BLaER1 (cell line): ENCODE results near the gene COX20.
A peak's percentile ranks its signal among the peaks of the same experiment; 100 is the strongest.

Experiments used
- H3K27ac ChIP-seq: shearing (Covaris generic); formaldehyde crosslinking; 2 replicates; pipeline ENCODE4 v1.8.1; 2022
- H3K27me3 ChIP-seq: shearing (Covaris generic); formaldehyde crosslinking; 2 replicates; pipeline ENCODE4 v1.8.1; 2022
- H3K36me3 ChIP-seq: shearing (Covaris generic); formaldehyde crosslinking; 2 replicates; pipeline ENCODE4 v1.8.1; 2022
- H3K4me1 ChIP-seq: shearing (Covaris generic); formaldehyde crosslinking; 2 replicates; pipeline ENCODE4 v1.8.1; 2022
- H3K4me2 ChIP-seq: shearing (Covaris generic); formaldehyde crosslinking; 2 replicates; pipeline ENCODE4 v1.8.1; 2022
- H3K4me3 ChIP-seq: shearing (Covaris generic); formaldehyde crosslinking; 2 replicates; pipeline ENCODE4 v1.8.1; 2022
- H3K9ac ChIP-seq: shearing (Covaris generic); formaldehyde crosslinking; 2 replicates; pipeline ENCODE4 v1.8.1; 2022
- H3K9me3 ChIP-seq: shearing (Covaris generic); formaldehyde crosslinking; 2 replicates; pipeline ENCODE4 v1.8.1; 2022
- H4K20me1 ChIP-seq: shearing (Covaris generic); formaldehyde crosslinking; 2 replicates; pipeline ENCODE4 v1.8.1; 2022
- Cebpa-rat ChIP-seq: shearing (Covaris generic); IDR thresholded peaks from 2 replicates; pipeline ENCODE4 v1.8.1; 2022

COX20 gene

DNA sequence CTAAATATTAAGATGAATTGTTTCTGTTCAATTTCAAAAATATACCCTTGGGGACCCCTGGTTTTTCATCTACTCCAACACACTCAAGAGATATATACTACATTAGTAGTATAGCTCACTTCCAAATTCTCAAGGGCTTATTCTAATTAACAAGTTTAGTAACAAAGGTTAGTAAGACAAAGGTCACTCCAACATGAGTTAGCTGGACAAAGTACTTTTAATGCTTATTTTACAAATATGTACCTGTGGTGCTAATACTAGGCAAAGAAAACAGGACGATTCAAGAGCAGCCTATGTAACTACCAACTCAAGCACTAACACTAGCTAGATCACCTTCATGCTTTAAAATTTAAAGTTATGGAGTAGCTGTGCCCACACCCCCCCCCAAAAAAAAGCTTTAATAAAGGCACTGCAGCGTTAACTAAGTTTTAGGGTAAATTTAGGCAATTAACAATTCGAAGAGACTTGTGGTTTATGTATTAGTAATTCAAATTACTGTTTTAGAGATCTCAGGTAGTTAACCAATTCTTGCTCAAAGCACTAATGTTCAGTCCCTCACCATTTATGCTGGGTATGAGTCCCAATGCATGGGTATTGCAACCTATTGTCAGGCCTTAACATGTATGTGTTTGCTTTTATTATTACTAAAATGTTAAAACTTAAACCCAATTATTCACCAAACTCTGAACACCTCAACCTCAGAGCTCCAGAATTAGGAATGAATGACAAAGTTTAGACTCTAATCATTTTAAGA is 14.8 kb downstream of the COX20 start:
- Histone ChIP-seq H3K9ac (no peak overlapping the region), H3K36me3 (peaks cover 98% of the 10 kb centered on the region), H3K27me3 (no peaks in the 10 kb centered on the region), H3K27ac (no peak overlapping the region), H4K20me1 (peaks cover 100% of the 10 kb centered on the region), H3K9me3 (no peaks in the 10 kb centered on the region), H3K4me3 (no peak overlapping the region), H3K4me1 (peaks cover 39% of the 10 kb centered on the region), H3K4me2 (no peak overlapping the region)
- no peak for TF ChIP-seq Cebpa-rat

DNA sequence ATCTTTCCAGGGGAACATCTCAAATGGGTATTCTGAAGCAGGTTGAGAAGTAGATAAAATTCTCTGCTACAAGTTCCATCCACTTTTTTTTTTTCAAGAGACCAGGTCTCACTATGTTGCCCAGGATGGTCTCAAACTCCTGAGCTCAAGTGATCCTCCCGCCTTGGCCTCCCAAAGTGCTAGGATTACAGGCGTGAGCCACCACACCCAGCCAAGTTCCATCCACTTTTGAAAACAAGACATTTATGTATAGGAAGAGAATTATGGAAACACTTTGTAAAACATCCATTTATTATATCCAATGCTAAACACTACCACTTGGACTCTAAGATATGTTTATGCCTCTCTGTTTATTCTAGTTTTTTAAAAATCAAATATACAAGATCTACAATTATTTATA is 15.4 kb downstream of the COX20 start:
- H4K20me1 ChIP-seq: peaks cover 100% of the 10 kb centered on the region
- no peak overlapping the region for H3K27ac ChIP-seq
- no peak overlapping the region for H3K4me2 ChIP-seq
- no peak for TF ChIP-seq Cebpa-rat
- no peak overlapping the region for H3K9ac ChIP-seq
- no peaks in the 10 kb centered on the region for H3K27me3 ChIP-seq
- peaks cover 98% of the 10 kb centered on the region for H3K36me3 ChIP-seq
- H3K4me3 ChIP-seq: no peak overlapping the region
- H3K9me3 ChIP-seq: no peaks in the 10 kb centered on the region
- H3K4me1 ChIP-seq: peaks cover 39% of the 10 kb centered on the region

DNA sequence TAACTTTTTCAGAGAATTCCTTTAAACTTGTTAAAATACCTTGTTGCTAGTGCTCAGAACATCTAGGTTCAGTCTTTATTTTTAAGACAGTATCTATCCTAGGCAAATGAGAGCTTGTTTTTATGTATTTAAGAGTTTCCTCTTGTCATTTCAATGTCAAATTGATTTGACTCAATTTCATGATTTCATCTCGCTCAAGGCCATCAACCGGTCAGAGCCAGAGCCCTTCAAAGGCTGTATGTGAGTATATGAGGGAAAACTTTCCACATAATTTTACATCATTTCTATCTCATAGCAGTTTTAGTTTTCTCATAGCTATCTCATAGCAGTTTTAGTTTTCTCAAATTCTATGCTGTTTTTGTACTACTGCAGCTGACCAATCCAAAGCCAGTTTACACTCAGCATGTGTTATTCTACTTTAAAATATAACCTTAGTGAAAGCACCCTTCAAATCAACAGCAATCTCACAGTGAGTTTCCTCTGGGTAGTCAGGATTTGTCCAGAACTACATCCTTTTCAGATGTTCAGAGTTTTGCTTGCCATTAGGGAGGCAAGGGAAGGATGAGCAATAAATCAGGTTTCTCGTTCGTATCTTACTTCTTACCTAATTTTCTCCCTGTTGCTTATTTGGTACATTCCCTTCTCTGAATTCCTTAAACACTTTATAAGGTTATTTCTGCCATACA is 16.2 kb downstream of the COX20 start:
- H3K9me3 ChIP-seq: no peaks in the 10 kb centered on the region
- H3K9ac ChIP-seq: no peak overlapping the region
- no peak overlapping the region for H3K4me3 ChIP-seq
- H3K4me1 ChIP-seq: peaks cover 39% of the 10 kb centered on the region
- no peak for TF ChIP-seq Cebpa-rat
- no peaks in the 10 kb centered on the region for H3K27me3 ChIP-seq
- H3K36me3 ChIP-seq: peaks cover 98% of the 10 kb centered on the region
- H4K20me1 ChIP-seq: peaks cover 100% of the 10 kb centered on the region
- H3K27ac ChIP-seq: no peak overlapping the region
- H3K4me2 ChIP-seq: no peak overlapping the region

DNA sequence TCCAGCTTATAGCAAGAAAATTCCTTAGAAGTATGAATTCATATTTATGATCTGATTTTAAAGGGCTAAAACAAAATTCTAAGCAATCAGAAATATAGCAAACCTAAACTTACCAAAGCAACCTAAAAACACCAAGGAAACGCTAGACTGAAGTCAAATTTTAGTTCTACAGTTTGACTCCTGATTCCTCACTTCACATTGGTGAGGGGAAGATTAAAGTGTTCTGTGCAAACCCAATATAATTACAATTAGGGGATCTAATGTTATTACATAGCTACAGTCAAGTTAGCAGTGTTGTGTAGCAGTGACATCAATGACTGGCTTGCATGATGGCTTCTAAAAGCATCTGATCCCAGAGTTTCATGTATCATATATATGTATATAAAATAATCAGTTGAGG is 17.2 kb downstream of the COX20 start:
- TF ChIP-seq Cebpa-rat: no peak
- H3K4me2 ChIP-seq: no peak overlapping the region
- H3K4me1 ChIP-seq: peaks cover 48% of the 10 kb centered on the region
- H3K27ac ChIP-seq: no peak overlapping the region
- H3K27me3 ChIP-seq: no peaks in the 10 kb centered on the region
- H3K4me3 ChIP-seq: no peak overlapping the region
- no peak overlapping the region for H3K9ac ChIP-seq
- no peaks in the 10 kb centered on the region for H3K9me3 ChIP-seq
- peaks cover 98% of the 10 kb centered on the region for H3K36me3 ChIP-seq
- H4K20me1 ChIP-seq: peaks cover 100% of the 10 kb centered on the region

DNA sequence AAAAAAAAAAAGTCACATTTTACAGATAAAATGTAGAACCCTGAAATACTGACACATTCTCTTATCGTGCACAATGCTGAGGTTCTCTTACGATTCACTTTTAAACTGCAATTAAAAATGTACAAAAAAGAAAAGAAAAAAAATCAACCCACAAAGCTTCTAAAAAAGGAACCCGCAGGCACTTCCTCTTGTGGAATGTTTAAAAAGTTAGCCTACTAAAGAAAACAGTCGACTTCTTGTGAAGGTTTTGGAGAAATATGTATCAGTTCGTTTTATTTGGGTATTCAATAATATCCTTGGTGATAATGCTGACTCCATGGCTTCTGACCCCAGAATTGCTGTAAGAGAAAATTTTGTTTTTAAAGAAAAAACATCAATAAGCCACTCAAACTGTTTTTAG is 18.7 kb downstream of the COX20 start:
- no peak overlapping the region for H3K4me3 ChIP-seq
- H3K4me1 ChIP-seq: peaks cover 62% of the 10 kb centered on the region
- peak overlapping the region; percentile 87 for H3K4me2 ChIP-seq
- H3K9me3 ChIP-seq: no peaks in the 10 kb centered on the region
- H3K36me3 ChIP-seq: peaks cover 98% of the 10 kb centered on the region
- no peaks in the 10 kb centered on the region for H3K27me3 ChIP-seq
- H3K27ac ChIP-seq: no peak overlapping the region
- H4K20me1 ChIP-seq: peaks cover 100% of the 10 kb centered on the region
- no peak for TF ChIP-seq Cebpa-rat
- H3K9ac ChIP-seq: no peak overlapping the region; the same call in 1 of the 2 replicates

DNA sequence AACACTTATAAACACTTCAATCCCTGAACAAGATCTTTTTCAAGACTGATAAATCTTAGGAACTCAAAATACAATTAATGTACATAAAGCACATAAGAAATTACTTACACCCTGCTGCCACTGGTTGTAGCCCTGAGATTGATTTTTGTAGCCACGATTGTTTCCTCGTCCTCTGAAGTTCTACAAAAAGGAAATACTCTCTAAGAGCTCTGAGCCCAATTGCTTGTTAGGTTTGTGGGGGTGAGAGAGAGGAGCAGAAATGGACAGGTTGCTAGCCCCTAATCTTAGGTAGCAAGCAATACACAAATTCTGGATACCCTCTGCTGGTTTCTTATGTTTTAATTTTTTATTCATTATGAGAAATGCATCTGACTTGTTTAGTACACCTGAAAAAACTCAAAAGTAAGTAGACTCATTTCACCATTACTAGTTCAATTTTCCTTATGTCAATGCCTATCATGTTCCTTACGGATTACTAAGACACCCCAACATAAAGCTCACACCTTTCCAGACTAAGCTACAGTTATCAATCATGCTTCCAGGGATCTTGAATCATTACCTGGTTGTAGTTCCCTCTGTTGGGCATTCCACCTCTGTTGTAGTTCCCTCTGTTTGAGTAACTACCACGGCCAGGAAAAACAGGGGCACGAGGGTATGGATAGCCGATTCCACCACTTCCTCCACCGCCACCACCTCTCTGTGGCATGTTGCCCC is 19.6 kb downstream of the COX20 start:
- H3K27ac ChIP-seq: no peak overlapping the region
- peaks cover 100% of the 10 kb centered on the region for H4K20me1 ChIP-seq
- no peaks in the 10 kb centered on the region for H3K9me3 ChIP-seq
- peaks cover 98% of the 10 kb centered on the region for H3K36me3 ChIP-seq
- no peak overlapping the region; the same call in 1 of the 2 replicates for H3K9ac ChIP-seq
- H3K4me1 ChIP-seq: peaks cover 66% of the 10 kb centered on the region
- H3K27me3 ChIP-seq: no peaks in the 10 kb centered on the region
- peak overlapping the region; percentile 87 for H3K4me2 ChIP-seq
- peak overlapping the region; percentile 13 for H3K4me3 ChIP-seq
- no peak for TF ChIP-seq Cebpa-rat

DNA sequence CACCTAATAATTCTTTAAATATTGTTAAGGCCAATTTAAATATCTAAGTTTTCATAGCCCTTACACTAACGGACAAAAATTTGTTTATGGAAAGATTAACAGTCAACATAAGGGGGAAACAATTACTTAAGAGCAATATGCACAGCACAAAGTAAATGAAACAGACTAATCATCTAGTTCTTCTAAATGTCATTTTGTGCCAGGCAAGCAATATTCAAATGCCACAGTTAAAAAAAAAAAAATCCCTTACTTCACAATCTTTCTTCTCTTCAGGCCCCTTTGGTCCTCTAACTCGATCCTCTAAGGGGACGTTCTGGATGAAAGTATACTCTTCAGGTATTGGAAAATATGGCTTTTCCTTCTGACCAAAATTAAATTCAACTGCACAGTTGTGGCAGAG is 22.3 kb downstream of the COX20 start:
- Histone ChIP-seq H3K9me3 (no peaks in the 10 kb centered on the region), H3K27me3 (no peaks in the 10 kb centered on the region), H3K36me3 (peaks cover 89% of the 10 kb centered on the region), H3K9ac (peak overlapping the region; percentile 27; the same call in 1 of the 2 replicates), H4K20me1 (peaks cover 100% of the 10 kb centered on the region), H3K4me2 (peak overlapping the region; percentile 87), H3K4me1 (peaks cover 84% of the 10 kb centered on the region), H3K27ac (0 out of 2 replicates have a peak overlapping the region, but pooled peaks have one; percentile 6), H3K4me3 (peak overlapping the region; percentile 26; the same call in 1 of the 2 replicates)
- no peak for TF ChIP-seq Cebpa-rat

DNA sequence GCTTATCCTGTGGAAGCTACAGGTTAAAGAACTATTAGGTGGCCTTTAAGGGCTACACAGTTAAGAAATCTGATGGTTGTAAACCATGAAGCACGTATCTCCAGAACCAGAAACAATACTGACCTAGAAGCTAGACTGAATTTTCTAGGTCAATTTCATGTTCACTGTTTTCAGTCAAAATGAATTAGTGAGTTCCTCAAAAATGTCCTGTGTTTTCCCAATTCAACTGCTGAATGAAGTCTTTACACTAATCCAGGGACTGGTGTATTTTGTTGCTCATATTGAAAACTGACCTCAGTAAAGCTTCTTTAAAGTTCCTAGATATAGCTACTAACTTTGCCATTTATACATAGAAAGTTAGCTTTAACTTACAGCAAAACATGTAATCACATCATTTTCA is 22.9 kb downstream of the COX20 start:
- no peaks in the 10 kb centered on the region for H3K27me3 ChIP-seq
- H3K4me1 ChIP-seq: peaks cover 84% of the 10 kb centered on the region
- H3K27ac ChIP-seq: no peak overlapping the region
- H3K36me3 ChIP-seq: peaks cover 83% of the 10 kb centered on the region
- TF ChIP-seq Cebpa-rat: no peak
- H3K4me3 ChIP-seq: no peak overlapping the region
- peak overlapping the region; percentile 87 for H3K4me2 ChIP-seq
- H3K9me3 ChIP-seq: no peaks in the 10 kb centered on the region
- peak overlapping the region; percentile 27; the same call in 1 of the 2 replicates for H3K9ac ChIP-seq
- H4K20me1 ChIP-seq: peaks cover 95% of the 10 kb centered on the region

DNA sequence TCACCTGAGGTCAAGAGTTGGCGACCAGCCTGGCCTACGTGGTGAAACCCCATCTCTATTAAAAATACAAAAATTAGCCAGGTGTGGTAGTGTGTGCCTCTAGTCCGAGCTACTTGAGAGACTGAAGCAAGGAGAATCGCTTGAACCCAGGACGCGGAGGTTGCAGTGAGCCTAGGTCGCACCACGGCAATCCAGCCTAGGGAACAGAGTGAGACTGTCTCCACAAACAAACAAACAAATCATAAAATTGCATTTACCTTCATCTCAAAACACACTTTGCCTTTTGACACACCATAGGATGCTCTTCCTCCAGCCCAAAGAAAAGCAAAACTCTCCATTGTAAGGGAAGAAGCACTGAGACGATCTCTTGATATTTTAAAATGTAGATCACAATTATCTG is 24.6 kb downstream of the COX20 start:
- Histone ChIP-seq H3K27ac (no peak overlapping the region), H3K36me3 (peaks cover 69% of the 10 kb centered on the region), H4K20me1 (peaks cover 78% of the 10 kb centered on the region), H3K4me2 (peak overlapping the region; percentile 87), H3K27me3 (no peaks in the 10 kb centered on the region), H3K4me1 (peaks cover 70% of the 10 kb centered on the region), H3K9ac (peak overlapping the region; percentile 100), H3K9me3 (no peaks in the 10 kb centered on the region), H3K4me3 (peak overlapping the region; percentile 94)
- no peak for TF ChIP-seq Cebpa-rat
